ENCODE measurements around the gene SLC17A5.

The SLC17A5 gene

DNA sequence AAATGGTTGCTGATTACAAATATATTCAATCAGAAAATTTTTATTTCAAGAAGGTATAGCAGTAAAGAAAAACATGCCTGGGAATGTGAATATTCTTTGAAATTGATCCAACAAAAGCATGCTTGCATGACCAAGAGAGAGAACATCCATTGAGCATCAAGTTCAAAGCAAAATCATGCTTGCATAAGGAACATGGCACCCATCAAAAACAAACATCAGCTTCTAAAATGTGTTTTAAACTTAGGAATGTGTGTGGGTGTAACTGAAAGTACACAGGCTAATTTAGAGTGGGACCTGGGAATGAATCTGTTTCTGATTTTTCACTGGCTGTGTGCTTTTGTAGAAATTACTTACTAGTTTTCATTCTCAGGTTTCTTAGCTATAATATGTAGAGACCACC lies 5.6 kb downstream of the SLC17A5 start:
- no peak overlapping the region for H3K4me3 ChIP-seq (ENCODE audit: low read depth, low read length, poor library complexity, severe bottlenecking)
- H3K79me2 ChIP-seq (ENCODE audit: insufficient read depth, low read length) = no peaks in the 10 kb centered on the region
- TF ChIP-seq, protein P1, sequence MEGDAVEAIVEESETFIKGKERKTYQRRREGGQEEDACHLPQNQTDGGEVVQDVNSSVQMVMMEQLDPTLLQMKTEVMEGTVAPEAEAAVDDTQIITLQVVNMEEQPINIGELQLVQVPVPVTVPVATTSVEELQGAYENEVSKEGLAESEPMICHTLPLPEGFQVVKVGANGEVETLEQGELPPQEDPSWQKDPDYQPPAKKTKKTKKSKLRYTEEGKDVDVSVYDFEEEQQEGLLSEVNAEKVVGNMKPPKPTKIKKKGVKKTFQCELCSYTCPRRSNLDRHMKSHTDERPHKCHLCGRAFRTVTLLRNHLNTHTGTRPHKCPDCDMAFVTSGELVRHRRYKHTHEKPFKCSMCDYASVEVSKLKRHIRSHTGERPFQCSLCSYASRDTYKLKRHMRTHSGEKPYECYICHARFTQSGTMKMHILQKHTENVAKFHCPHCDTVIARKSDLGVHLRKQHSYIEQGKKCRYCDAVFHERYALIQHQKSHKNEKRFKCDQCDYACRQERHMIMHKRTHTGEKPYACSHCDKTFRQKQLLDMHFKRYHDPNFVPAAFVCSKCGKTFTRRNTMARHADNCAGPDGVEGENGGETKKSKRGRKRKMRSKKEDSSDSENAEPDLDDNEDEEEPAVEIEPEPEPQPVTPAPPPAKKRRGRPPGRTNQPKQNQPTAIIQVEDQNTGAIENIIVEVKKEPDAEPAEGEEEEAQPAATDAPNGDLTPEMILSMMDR (IDR thresholded peaks at IDR 0.05; ENCODE audit: low read length) = no peak
- TF ChIP-seq EZH2 (IDR thresholded peaks at IDR 0.05; ENCODE audit: borderline replicate concordance, low read length) = no peak
- no peak overlapping the region for H2AFZ ChIP-seq (ENCODE audit: low read length)
- H3K36me3 ChIP-seq (ENCODE audit: insufficient read depth, low read length) = no peaks in the 10 kb centered on the region
- peaks cover 5% of the 10 kb centered on the region for H3F3A ChIP-seq (ENCODE audit: insufficient read depth, low read length)
- H3K9ac ChIP-seq (ENCODE audit: low read length) = no peak overlapping the region
- no peaks in the 10 kb centered on the region for H3K9me3 ChIP-seq (ENCODE audit: low read length)
- no peaks in the 10 kb centered on the region for H4K20me1 ChIP-seq (ENCODE audit: insufficient read depth, low read length)
- no peak overlapping the region for H3K27ac ChIP-seq (ENCODE audit: low read depth, low read length, poor library complexity, severe bottlenecking)
- H3K4me1 ChIP-seq (ENCODE audit: insufficient read depth, low read length, severe bottlenecking) = peaks cover 26% of the 10 kb centered on the region
- no peaks in the 10 kb centered on the region for H3K9me2 ChIP-seq (ENCODE audit: low read depth, low read length)
- H3K4me2 ChIP-seq (ENCODE audit: low read length) = no peak overlapping the region
- H3K27me3 ChIP-seq (ENCODE audit: insufficient read depth, low read length) = no peaks in the 10 kb centered on the region

DNA sequence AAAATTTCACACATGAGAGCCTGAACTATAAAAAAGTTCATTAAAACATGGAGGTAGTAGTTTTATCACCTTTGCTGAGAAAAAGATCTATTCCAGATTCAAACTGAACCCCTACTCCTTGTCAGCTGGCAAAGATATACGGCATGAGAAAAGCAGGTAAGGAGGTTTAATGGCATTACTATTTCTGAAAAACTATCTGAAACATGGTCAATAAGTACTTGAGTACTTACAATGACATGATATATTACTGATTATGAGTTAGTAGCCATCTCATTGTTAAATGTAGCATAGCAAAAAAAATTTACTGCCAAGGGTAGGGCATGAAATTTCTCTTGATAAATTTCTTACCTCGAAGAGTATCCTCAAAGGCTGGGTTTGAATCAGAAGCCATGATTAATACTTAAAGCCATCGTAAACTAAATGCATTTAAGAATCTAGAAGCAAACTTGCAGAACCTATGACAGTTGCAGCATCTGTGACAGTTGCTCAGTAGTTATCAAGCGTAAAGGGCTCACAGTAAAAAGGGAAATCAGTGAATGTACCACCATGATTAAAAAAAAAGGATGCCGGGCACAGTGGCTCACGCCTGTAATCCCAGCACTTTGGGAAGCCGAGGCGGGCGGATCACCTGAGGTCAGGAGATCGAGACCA lies 8.7 kb downstream of the SLC17A5 start:
- peak overlapping the region; percentile 57 for H3K4me3 ChIP-seq (ENCODE audit: low read depth, low read length, poor library complexity, severe bottlenecking)
- H2AFZ ChIP-seq (ENCODE audit: low read length) = peak overlapping the region; percentile 8
- H3K4me1 ChIP-seq (ENCODE audit: insufficient read depth, low read length, severe bottlenecking) = peaks cover 17% of the 10 kb centered on the region
- H3K9ac ChIP-seq (ENCODE audit: low read length) = peak overlapping the region; percentile 58
- no peaks in the 10 kb centered on the region for H3K36me3 ChIP-seq (ENCODE audit: insufficient read depth, low read length)
- no peaks in the 10 kb centered on the region for H3K9me3 ChIP-seq (ENCODE audit: low read length)
- H3K9me2 ChIP-seq (ENCODE audit: low read depth, low read length) = no peaks in the 10 kb centered on the region
- H3K27ac ChIP-seq (ENCODE audit: low read depth, low read length, poor library complexity, severe bottlenecking) = peak overlapping the region; percentile 9
- H3F3A ChIP-seq (ENCODE audit: insufficient read depth, low read length) = no peaks in the 10 kb centered on the region; the same call in 1 of the 2 replicates
- H3K4me2 ChIP-seq (ENCODE audit: low read length) = peak overlapping the region; percentile 84
- no peaks in the 10 kb centered on the region for H3K27me3 ChIP-seq (ENCODE audit: insufficient read depth, low read length)
- H3K79me2 ChIP-seq (ENCODE audit: insufficient read depth, low read length) = no peaks in the 10 kb centered on the region
- TF ChIP-seq EZH2 (IDR thresholded peaks at IDR 0.05; ENCODE audit: borderline replicate concordance, low read length) = no peak
- TF ChIP-seq, protein P1 (IDR thresholded peaks at IDR 0.05; ENCODE audit: low read length) = no peak
- H4K20me1 ChIP-seq (ENCODE audit: insufficient read depth, low read length) = no peaks in the 10 kb centered on the region

DNA sequence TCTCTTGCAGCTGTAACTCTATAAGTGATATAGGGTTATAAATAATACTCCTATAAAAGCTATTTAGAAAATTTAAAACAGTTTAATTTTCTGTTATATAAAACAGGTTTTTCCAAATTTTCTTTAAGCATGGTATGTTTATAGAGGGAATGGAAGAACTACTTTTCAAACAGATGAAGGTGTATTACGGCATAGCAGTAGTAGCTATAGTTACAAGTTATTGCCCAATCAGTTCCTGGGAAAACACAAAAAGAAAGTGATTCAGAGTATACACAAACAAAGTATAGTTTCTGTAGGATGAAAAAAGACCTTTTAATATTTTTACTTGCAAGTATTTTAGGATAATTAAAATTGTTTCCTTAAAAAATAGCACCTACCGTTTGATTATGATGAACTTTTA lies 9.8 kb downstream of the SLC17A5 start:
- no peaks in the 10 kb centered on the region for H3K9me3 ChIP-seq (ENCODE audit: low read length)
- H3K4me1 ChIP-seq (ENCODE audit: insufficient read depth, low read length, severe bottlenecking) = peaks cover 17% of the 10 kb centered on the region
- no peak overlapping the region for H3K9ac ChIP-seq (ENCODE audit: low read length)
- H4K20me1 ChIP-seq (ENCODE audit: insufficient read depth, low read length) = no peaks in the 10 kb centered on the region
- H3F3A ChIP-seq (ENCODE audit: insufficient read depth, low read length) = no peaks in the 10 kb centered on the region; the same call in 1 of the 2 replicates
- no peak overlapping the region for H2AFZ ChIP-seq (ENCODE audit: low read length)
- no peaks in the 10 kb centered on the region for H3K27me3 ChIP-seq (ENCODE audit: insufficient read depth, low read length)
- no peak for TF ChIP-seq EZH2 (IDR thresholded peaks at IDR 0.05; ENCODE audit: borderline replicate concordance, low read length)
- TF ChIP-seq, protein P1 (IDR thresholded peaks at IDR 0.05; ENCODE audit: low read length) = no peak
- H3K4me3 ChIP-seq (ENCODE audit: low read depth, low read length, poor library complexity, severe bottlenecking) = no peak overlapping the region
- H3K79me2 ChIP-seq (ENCODE audit: insufficient read depth, low read length) = no peaks in the 10 kb centered on the region
- no peaks in the 10 kb centered on the region for H3K9me2 ChIP-seq (ENCODE audit: low read depth, low read length)
- H3K27ac ChIP-seq (ENCODE audit: low read depth, low read length, poor library complexity, severe bottlenecking) = no peak overlapping the region
- H3K36me3 ChIP-seq (ENCODE audit: insufficient read depth, low read length) = no peaks in the 10 kb centered on the region
- no peak overlapping the region for H3K4me2 ChIP-seq (ENCODE audit: low read length)

Measured in OCI-LY1 (cell line).